Measurements from ENCODE around the gene BLOC1S1.
A peak's percentile ranks its signal among the peaks of the same experiment; 100 is the strongest.

DNA sequence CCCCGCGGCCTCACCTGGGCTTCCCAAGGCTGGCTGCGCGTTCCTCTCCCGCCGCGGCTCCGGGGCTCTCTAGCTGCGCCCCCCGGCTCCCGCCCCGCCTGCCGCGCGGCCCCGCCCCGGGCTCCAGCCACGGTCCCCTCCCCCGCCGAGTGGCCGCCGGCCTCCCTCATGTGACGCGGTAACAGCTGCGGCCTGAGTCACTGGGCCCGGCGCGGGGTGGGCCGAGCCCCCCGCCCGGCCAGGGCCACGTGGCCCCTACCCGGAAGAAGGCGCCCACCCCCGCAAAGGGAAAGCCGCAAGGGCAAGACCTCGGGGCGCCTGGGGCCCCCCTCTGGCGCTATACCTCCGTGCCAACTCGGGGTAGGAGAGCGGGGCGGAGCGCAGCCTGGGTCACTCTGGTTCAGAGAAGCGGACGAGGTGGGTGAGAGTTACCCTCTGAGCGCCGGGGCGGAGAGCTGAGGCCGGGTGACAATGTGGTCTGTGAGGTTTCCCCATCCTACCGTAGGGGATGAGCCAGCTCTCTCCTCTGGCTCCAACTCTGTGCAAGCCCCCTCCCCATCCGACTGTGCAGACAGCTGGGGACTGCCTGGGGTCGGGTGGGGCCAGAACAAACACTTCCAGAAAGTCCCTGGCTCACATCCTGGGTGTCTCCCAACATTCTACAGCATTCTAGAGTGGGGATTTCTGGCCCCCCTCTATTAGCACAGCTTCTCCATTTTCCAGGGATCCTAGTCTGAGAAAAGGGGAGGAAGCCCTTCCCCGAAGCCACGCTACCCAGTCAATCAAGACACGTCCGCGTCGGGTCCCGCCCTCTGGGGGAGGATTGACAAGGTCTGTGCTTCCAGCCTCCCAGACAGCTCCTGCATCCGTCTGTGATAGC lies 13.3 kb downstream of the BLOC1S1 start, which contains the start of gene CD63:
- TF ChIP-seq, protein P1, sequence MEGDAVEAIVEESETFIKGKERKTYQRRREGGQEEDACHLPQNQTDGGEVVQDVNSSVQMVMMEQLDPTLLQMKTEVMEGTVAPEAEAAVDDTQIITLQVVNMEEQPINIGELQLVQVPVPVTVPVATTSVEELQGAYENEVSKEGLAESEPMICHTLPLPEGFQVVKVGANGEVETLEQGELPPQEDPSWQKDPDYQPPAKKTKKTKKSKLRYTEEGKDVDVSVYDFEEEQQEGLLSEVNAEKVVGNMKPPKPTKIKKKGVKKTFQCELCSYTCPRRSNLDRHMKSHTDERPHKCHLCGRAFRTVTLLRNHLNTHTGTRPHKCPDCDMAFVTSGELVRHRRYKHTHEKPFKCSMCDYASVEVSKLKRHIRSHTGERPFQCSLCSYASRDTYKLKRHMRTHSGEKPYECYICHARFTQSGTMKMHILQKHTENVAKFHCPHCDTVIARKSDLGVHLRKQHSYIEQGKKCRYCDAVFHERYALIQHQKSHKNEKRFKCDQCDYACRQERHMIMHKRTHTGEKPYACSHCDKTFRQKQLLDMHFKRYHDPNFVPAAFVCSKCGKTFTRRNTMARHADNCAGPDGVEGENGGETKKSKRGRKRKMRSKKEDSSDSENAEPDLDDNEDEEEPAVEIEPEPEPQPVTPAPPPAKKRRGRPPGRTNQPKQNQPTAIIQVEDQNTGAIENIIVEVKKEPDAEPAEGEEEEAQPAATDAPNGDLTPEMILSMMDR (IDR thresholded peaks at IDR 0.05), result peak in 1 of 3 experiments; percentile 9
- TF ChIP-seq POLR2A (IDR thresholded peaks at IDR 0.05; ENCODE audit: low read depth), result peak; percentile 87
- peak; percentile 89 to 94 for TF ChIP-seq POLR2AphosphoS5 (IDR thresholded peaks at IDR 0.05)
- peak; percentile 38 for TF ChIP-seq EP300 (IDR thresholded peaks at IDR 0.05)

Measured in esophagus muscularis mucosa (tissue), 4 donors.